DMS53 (cell line): Measurements from ENCODE around the gene ARHGAP28.

Experiments used
- DNase-seq: peaks from one replicate; lab custom pipeline; 2025; lab: John Stamatoyannopoulos, UW

The ARHGAP28 gene

DNA sequence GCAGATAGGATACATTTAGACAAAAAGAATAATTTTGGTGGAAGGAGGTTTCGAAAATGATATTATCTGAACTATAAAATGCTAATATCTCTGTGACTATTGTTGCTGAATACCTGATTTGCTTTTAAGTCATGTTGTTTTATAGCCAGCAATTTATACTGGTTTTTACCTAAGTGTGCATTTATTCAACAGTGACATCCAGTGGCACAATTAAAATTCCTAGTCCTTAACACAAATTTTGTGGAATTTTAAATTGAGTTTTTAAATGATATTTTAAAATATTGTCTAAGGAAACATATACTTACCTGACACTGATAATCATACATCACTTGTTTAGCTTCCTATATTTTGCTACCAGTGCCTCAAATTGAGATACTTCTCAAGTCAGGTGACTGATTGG is 144.8 kb downstream of the ARHGAP28 start:
- DNase-seq, result peak; percentile 29

DNA sequence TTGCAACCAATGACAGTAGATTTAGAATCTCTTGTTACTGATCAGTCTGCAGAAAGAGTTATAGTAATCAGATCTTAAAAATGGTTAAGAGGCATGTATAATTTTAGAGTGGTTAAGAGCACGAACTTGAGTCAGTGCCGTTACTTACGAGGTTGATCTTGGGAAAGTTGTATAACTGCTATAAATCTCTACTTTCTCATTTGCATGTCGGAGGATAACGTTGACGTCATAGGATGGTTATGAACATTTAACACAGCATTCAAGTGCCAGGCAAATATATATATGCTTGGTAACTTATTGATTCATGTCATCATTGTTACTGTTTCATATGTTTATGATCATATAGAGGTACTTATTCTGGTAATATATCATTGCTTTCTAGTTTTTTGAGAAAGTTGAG is 146.2 kb downstream of the ARHGAP28 start:
- no peak for DNase-seq

DNA sequence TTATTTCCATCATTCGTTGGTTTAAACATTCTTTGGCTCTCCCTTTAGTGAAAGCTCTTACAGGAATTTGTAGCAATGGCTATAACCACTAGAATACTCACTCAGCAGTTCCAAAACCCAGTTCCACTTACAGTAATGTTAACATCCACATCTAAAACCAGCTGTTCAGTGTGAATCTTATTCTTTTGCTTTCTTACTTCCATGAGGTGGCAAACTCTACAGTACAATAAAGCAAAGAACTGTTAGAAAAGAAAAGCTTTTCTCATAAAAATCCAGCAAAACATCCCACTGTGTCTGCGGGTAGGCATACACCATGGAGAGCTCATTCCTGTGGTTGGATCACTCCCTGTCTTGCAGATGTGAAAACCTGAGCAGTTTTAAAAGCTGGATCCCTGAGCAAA is 147.1 kb downstream of the ARHGAP28 start:
- DNase-seq, result no peak

DNA sequence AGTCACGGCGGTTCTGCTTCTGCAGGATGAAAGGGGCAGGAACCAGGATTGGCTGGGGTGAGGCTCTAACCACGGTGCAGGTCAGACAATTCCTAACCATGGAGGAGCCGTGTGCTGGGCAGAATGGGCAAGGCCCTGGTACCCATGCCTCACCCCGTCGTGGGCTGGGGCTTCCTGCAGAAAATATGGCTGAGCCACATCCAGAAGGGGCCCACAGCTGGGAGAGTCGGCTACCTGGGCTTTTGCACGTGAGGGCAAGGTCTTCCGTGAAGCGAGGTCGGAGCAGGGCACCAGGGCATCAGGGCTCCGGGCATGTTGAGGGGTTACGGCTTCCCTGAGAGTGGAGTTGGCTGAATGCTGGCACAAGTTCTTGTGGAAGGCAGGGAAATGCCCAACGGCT is 147.8 kb downstream of the ARHGAP28 start:
- no peak for DNase-seq

DNA sequence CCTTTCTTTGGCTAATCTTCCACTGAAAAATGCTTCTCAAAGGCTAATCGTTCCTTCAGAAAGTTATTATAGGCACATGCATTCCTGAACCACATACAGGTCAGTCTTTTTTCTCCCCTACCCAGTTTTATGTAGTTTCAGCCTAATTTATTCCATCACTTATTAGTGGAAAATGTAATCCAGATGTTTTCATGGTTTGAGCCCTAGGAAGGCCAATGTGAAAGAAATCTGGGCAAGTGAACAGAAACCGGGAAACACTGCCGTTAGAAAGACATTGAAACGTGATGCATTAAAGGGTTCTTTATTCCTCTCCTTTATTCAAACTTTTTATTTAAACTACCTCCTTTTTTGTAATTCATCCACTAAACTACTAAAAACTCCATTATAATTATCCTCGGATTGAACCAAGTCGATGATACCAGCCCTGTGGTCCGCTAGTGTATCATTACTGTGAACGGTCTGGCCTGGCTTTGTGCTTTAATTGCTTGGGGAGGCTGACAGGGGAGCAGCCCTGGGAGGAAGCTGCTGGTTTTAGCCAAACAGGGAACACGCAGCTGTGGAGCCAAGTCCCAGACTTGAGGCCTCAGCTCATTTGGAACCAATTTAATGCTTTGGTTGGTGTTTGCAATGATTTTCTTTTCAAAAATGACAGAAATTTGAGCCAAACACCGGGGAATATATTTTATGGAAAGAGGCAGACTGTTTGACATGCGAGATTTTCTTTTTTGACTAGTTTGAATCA is 149.2 kb downstream of the ARHGAP28 start:
- DNase-seq, result no peak

DNA sequence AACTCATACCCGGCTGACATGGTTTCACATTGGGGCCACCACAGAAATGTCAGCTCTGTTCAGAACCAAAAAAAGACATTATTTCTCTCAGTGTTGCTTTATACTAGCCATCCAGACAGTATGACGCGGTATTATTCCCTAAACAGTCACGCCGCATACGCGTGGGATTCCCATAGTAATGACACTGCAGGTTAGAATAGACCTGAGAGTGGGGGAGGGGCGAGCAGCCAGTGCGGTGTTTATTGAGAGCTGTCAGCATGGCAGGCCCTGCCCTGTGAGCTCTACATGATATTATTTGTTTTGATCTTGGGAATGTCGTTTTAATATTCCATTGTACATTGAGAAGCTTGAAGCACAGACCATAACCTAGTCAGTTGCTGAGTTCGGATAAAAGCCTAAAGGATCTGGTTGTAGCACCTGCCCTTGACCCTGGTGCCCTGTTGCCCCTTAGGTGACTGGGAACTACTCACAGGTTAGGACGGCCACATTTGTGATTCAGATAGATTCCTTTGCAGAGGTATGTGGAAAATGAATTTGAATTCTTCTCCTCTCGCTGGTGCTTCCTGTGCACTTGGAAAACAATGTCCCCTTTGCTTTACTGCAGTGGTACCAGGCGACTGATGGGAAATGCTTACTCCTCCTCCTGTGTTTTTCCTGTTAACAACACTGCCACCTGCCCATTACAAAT is 150.1 kb downstream of the ARHGAP28 start:
- no peak for DNase-seq

DNA sequence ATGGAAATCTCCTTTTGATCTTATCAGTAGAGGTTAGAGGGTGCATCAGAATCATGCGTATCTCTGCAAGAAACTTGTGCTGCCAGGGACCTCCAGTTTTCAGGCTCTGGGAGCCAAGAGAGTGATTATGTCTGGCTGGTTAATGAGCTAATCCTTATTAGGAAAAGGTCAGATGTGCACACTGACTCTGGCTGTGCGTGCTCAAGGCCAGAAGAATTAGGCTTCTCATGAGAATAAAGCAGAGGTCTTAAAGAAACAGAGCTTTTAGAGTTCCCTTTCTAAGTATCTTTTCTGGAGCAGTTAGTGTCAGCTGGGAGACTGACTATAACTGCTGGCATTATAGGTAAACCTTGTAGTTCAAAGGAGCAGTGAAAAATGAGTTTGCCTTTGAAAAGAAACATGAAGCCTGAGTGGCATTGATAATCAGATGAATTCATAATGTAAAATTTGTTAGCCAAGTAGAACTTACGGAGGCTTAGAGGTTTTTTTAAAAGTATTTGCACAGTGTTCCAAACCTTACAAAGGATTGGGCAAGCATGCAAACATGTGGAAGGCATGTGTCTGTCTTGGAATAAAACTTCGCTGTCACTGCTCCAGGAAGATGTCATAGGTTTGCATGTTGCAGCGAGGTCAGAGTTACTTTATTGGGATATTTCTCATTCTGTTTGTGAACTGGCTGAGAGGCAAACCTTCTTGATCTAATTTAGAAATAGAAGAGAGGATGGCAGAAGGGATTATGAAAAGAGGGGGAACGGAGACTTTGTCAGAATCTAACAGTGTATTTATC is 151.7 kb downstream of the ARHGAP28 start:
- no peak for DNase-seq

DNA sequence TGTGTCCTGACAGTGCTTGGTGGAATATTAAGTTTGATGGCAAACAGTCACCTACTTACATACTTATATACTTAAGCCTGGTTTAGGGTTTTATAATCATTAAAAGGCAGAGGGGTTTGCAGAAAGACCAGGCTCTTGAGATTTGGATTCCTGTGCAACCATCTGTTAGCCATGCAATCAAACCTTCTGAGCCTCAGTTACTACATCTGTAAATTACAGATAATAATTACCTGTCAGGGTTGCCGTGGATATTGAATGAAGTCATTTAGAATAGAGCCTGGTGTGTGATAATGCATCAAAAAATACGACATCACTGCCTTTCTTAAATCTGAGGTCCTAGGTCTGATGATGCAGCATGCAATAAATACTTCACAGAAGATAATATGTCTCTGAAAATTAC is 152.9 kb downstream of the ARHGAP28 start:
- DNase-seq, result no peak

DNA sequence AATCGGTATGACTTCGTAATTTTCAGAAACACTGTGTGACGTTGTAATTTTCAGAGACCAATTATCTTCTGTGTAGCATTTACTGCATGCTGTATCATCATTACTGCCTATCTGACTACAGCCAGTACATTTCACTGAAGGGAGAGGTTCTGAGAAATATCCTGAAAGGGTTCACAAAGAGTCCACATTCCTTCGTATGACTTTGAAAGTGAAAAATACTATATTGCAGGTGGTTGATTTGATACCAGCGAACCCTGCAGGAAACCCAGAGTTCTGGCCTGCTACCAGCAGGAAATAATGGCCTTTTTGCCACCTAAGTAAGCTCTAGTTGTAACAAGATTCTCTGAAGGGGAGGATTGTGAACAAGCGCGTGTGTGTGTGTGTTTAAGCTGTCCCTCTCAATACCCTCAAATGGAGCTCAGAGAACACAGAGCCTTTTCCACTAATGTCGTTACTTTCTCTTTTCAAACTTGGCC is 155.5 kb downstream of the ARHGAP28 start:
- no peak for DNase-seq

DNA sequence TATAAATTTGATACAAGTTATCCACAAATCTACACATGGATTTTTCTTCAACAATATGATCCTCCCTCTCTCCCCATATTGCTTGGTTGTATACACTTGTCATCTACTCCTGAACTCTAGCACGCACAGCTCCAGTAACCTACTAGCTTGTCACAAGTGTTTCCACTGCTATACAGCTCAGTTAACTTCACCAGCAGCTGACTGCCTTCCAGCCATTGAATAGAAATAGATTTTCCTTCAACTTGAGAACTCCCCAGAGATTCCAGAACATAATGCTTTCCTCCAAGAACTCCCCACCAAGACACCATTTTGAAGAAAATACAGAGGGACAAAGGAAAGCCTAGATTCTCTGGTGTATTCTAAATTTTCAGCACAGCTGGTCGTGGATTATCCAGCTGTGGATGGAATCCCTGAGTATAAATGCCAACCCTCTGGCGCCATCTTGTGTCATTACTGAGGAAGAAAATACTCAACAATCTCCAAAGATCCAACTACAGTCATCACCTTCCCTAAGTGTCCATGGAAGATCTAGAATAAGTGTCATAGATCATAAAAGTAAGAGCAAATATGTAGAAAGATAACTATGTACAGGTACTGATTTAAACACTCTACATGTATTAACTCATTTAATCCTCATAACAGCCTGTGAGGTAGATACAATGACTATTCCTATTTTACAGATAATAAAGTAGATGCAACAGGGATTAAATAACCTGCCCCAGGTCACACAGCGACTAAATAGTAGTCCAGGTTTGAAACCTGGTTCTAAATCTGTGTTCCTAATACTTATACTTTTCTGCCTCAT is 156.7 kb downstream of the ARHGAP28 start:
- peak; percentile 87 for DNase-seq

DNA sequence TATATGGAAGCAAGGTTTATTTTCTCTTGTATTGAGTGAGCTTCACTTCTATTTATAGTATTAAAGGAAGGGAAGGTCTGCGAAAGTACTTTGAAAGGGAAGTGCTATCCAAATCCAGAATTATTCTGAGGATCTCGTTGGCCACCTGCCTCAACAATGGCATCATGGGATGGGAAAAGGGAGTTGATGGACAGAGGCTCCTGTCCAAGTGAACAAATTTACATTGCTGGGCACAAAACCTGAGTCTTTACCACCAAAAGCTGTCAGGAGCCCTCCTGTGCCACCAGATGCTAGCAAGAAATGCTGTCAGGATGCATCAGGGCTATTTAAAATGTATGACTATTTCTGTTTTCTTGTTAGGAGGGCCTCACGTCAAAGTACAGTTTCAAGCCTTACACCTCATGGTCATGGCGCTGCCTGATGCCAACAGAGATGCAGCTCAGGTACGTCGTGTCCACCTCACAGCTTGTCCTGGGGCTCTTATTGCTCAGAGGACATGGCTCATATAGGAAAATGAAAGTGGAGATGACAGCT is 157.3 kb downstream of the ARHGAP28 start:
- DNase-seq, result no peak

DNA sequence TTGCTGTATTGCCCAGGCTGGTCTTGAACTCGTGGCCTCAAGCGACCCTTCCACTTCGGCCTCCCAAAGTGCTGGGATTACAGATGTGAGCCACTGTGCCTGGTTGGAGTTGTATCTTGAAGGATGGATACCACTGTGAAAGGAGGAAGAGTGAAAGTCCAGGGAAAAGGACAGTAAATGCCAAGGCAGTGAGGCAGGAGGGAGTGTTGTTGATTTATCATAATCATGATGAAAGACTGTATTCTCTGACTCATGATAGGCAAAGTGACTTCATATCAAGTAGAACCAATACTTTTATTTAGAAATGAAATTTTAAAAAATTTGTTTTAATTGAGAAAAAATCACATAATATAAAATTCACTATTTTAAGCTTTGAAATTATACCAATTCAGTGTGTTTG is 162.3 kb downstream of the ARHGAP28 start:
- no peak for DNase-seq

DNA sequence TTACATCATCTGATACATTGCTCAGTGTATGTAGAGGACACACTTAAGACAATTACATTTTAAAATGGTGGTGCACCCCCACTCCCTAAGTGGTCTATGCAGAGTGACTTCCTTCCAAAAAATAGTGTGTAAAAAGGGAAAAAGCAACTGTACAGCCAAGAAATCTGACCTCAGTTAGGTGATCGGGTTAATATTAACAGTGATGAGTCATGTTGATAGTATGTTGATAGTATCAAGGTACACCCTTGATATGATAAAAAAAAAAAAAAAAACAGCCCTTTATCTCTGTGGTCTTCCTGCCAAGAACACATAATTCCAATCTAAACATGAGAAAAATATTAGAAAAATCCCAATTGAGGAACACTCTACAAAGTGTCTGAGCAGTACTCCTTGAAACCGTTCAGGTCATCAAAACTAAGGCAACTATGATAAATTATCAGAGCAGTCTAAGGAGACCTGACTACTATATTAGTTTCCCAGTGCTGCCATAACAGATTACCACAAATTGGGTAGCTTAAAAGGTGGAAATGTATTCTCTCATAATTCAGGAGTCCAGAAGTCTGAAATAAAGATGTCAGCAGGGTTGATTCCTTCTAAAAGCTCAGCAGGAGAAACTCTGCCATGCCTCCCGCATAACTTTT is 171.9 kb downstream of the ARHGAP28 start:
- peak; percentile 28 for DNase-seq

DNA sequence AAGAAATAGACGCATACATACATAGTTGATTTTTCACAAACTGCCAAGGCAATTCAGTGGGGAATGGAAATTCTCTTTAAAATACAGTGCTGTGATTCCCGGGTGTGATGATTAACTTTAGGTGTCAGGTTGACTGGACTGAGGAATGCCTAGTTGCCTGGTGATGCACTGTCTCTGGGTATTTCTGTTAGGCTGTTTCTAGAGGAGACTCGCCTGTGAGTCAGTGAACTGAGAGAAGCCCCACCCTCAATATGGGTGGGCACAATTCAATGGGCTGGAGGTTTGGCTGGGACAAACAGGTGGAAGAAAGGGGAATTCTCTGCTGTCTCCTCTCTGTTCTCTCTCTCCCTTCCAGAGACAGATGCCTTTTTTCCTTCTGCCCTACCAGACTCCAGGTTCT is 187.6 kb downstream of the ARHGAP28 start:
- DNase-seq, result no peak

DNA sequence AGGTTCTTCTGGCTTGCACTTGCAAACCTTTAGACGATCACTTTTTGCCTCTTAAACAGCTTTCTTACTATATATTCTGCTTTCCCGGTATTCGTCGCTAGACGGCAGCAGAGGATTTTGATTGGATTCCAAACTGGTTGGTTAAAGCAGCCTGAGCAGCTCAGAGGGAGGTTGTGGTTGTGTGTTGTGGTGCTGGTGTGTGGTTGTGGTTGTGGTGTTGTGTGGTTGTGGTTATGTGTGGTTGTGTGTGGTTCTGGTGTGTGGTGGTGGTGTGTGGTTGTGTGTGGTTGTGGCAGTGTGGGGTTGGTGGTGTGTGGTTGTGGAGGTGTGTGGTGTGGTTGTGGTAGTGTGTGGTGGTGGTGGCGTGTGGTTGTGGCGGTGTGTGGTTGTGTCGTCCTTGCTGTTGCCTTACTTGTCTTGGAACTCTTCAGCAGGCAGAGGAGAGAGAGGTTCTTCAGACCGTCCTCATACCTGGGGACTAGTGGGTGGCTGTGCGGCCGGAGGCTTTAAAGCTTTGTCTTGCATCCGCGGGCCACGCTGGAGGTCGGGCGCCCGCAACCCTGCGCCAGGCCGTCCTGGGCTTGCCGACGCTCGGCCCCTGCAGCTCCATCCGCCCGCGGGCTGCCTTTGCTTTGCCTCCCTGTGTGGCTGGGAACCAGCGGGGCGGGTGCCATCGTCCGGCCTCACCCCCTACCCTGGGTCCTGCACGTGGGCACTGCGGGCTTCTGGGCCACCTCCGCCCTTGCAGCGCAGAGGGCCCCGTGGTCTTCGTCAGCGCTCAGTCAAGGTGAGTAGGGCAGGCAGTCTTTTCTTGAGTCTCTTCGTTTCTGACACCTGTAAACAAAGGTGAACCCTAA is 190.8 kb downstream of the ARHGAP28 start:
- peak; percentile 94 for DNase-seq

DNA sequence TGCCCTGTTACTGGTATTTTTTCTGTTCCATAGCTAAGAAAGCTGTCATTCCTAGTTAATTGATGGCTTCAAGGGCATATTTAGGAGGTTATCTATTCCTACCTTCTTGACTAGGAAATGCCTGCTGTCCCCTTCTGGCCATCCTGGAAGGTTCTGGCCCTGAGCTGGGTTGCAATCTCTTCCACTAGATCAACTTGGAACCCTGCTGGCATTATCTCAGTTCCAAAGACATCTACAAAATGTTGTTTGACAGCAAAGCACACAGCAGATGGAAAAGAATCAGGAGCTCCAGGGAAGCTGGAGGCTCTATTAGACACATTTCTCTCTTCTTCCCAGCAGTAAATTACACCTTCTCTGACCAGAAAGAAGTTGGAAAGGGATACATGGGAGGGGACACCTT is 192.1 kb downstream of the ARHGAP28 start:
- DNase-seq, result no peak

DNA sequence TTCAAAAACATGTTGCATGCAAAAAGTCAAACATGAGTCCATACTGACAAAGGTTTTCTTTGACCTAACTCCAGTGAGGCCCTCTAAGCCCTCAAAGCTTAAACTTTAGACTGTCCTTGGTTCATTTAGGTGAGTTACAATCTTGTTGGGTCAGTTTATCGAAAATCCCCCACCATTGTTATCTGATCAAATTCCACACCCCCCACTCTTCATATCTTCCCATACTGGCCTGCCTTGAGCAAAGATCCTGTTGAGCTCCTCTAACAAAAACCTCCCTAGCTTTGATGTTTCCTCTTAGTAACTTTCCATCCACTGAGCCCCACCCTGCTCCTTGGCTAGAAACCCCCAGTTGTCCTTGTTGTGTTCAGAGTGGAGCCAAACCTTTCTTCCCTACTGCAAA is 193.7 kb downstream of the ARHGAP28 start:
- no peak for DNase-seq

DNA sequence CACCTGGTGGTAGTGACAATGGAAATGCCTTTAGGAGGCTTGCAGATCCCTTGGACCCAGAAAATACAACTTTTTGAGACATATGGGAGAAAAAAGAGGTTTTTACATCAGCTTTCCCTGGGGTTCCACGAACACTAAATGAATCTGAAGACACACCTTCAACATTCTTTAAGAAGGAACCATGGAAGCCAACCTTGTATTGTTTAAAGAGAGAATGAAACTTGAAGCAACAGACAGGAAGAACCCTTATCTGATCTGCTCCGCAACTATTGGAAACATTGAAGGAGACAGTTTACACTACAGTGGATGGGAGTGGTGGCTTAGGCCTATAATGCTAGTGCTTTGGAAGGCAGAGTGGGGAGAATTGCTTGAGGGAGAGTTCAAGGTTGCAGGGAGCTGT is 197.6 kb downstream of the ARHGAP28 start:
- DNase-seq, result no peak

DNA sequence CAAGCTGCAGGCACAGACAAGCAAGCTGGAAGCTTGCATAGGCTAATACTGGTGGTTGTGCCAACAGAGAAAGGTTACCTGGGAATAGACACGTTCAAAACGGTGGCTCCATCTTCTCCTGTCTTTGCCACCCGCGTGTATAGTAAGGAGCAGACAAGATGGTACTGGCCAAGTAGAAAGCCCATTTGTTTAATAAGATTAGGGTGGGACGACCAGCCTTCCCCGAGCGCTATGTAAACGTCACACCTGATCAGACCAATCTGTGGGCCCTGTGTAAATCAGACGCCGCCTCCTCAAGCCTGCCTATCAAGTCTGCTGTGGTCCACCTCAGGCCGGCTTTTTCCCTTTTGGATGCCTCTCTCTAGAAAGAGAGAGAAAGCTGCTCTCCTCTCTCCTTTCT is 198.8 kb downstream of the ARHGAP28 start:
- DNase-seq, result no peak

DNA sequence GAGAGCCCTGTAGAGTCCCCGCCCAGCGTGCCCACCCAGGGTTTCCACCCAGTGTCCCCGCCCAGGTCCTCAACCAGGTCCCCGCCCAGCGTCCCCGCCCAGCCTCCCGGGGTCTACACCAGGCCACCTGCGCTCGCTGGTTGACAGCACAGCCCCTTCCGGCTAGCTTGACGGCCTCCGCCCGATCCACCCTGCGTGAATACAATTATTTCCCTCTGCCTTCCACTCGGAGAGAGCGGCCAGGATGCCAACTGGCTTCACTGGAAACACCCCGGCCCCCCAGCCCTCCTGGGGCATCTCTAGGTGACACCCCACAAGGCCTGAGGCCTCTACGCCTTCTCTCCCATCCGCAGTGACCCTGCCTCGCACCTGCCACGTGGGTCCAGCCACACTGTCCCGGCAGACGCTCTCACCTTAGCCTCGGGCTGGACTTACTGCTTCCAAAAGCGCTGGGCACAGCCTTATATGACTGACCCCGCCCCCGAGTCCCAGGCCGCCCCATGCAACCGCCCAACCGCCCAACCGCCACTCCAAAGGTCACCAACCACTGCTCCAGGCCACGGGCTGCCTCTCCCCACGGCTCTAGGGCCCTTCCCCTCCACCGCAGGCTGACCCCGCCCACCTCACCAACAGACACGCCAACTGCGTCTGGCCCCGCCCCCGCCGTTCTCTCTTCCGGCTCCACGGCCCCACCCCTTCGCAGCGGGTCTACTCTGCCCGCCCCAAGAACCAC is 200.0 kb downstream of the ARHGAP28 start:
- peak; percentile 78 for DNase-seq
